ENCODE measurements around the gene DGKZ.
A peak's percentile ranks its signal among the peaks of the same experiment; 100 is the strongest.
"Not testable (repeated sequence)": the region's sequence is repeated elsewhere in the genome, so short reads cannot be mapped to it uniquely, and the experiment has no call there.

DGKZ gene

GRCh38 chr11:46377290-46377689, 30.0 kb downstream of the DGKZ start:
- Histone ChIP-seq H3K4me3 (ENCODE audit: low read depth, low read length) (no peak overlapping the region), H3K9ac (ENCODE audit: low read depth, low read length) (no peak overlapping the region), H3K9me3 (ENCODE audit: control insufficient read depth, insufficient read depth, low read length) (no peaks in the 10 kb centered on the region), H3K27ac (ENCODE audit: low read depth, low read length) (no peak overlapping the region), H3K27me3 (ENCODE audit: control insufficient read depth, insufficient read depth, low read length) (no peaks in the 10 kb centered on the region), H3K4me1 (ENCODE audit: control insufficient read depth, insufficient read depth, low read length) (peaks cover 4% of the 10 kb centered on the region), H3K36me3 (ENCODE audit: control insufficient read depth, insufficient read depth, low read length) (peaks cover 54% of the 10 kb centered on the region)

DNA sequence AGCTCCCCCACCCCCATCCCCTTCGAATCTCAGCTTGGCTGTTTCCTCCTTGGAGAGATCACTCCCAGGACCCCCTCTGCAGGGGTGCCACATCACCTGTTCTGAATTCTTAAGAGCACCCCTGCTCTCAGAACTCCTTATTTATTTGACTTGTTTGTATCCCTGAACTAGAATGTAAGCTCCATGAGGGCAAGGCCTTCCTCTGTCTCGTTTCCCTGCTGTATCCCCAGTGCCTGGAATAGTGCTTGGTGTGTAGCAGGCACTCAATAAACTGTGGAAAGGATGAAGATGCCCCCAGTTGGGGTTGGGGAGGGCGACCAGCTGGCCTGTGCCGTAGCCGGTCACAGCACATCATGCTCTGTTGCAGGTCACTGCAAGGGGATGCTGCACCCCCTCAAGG, 30.6 kb downstream of the DGKZ start:
- Histone ChIP-seq H3K9ac (ENCODE audit: low read depth, low read length) (no peak overlapping the region), H3K9me3 (ENCODE audit: control insufficient read depth, insufficient read depth, low read length) (no peaks in the 10 kb centered on the region), H3K27me3 (ENCODE audit: control insufficient read depth, insufficient read depth, low read length) (no peaks in the 10 kb centered on the region), H3K27ac (ENCODE audit: low read depth, low read length) (no peak overlapping the region), H3K4me3 (ENCODE audit: low read depth, low read length) (no peak overlapping the region), H3K36me3 (ENCODE audit: control insufficient read depth, insufficient read depth, low read length) (peaks cover 49% of the 10 kb centered on the region), H3K4me1 (ENCODE audit: control insufficient read depth, insufficient read depth, low read length) (peaks cover 7% of the 10 kb centered on the region)

DNA sequence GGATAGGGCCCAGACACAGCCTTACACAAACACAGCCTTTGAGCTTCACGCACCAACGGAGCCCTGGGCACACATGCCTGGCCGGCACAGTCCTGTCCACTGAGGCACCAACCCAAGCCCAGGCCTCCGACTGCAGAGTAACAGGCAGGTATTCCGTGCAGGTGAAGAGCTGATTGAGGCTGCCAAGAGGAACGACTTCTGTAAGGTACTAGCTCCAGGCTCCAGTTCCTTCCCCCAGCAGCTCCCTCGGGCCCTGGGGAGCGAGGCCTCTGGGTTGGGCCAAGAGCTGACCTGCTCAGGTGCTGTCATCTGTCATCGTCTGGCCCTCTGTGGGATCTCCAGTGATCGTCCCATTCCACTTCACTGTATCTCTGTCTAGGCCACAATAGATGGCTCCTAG, 31.0 kb downstream of the DGKZ start:
- H3K27me3 ChIP-seq (ENCODE audit: control insufficient read depth, insufficient read depth, low read length) = no peaks in the 10 kb centered on the region
- H3K36me3 ChIP-seq (ENCODE audit: control insufficient read depth, insufficient read depth, low read length) = peaks cover 50% of the 10 kb centered on the region
- H3K4me1 ChIP-seq (ENCODE audit: control insufficient read depth, insufficient read depth, low read length) = peaks cover 12% of the 10 kb centered on the region
- no peak overlapping the region for H3K27ac ChIP-seq (ENCODE audit: low read depth, low read length)
- H3K9ac ChIP-seq (ENCODE audit: low read depth, low read length) = no peak overlapping the region
- H3K9me3 ChIP-seq (ENCODE audit: control insufficient read depth, insufficient read depth, low read length) = no peaks in the 10 kb centered on the region
- H3K4me3 ChIP-seq (ENCODE audit: low read depth, low read length) = no peak overlapping the region

GRCh38 chr11:46378811-46379481, 31.7 kb downstream of the DGKZ start:
- Histone ChIP-seq H3K36me3 (ENCODE audit: control insufficient read depth, insufficient read depth, low read length) (peaks cover 46% of the 10 kb centered on the region), H3K4me3 (ENCODE audit: low read depth, low read length) (no peak overlapping the region; the same call in 1 of the 2 replicates), H3K4me1 (ENCODE audit: control insufficient read depth, insufficient read depth, low read length) (peaks cover 13% of the 10 kb centered on the region), H3K27ac (ENCODE audit: low read depth, low read length) (peak overlapping the region; percentile 70), H3K27me3 (ENCODE audit: control insufficient read depth, insufficient read depth, low read length) (no peaks in the 10 kb centered on the region), H3K9me3 (ENCODE audit: control insufficient read depth, insufficient read depth, low read length) (no peaks in the 10 kb centered on the region), H3K9ac (ENCODE audit: low read depth, low read length) (no peak overlapping the region)

DNA sequence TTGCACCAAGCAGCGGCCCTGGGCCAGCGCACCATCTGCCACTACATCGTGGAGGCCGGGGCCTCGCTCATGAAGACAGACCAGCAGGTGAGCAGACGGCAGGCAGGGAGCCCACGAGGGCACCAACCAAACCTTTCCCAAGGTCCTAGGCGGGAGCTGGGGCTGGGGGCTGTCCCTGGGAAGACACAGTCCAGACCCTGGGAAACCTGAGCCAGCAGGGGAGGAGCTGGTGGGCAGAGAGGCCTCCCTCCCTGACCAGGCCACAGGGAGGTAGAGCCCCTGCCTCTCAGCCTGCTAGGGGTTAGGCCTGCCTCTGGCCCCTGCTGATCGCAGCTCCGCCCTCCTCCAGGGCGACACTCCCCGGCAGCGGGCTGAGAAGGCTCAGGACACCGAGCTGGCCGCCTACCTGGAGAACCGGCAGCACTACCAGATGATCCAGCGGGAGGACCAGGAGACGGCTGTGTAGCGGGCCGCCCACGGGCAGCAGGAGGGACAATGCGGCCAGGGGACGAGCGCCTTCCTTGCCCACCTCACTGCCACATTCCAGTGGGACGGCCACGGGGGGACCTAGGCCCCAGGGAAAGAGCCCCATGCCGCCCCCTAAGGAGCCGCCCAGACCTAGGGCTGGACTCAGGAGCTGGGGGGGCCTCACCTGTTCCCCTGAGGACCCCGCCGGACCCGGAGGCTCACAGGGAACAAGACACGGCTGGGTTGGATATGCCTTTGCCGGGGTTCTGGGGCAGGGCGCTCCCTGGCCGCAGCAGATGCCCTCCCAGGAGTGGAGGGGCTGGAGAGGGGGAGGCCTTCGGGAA, 32.4 kb downstream of the DGKZ start:
- Histone ChIP-seq H3K27ac (ENCODE audit: low read depth, low read length) (peak overlapping the region; percentile 98), H3K4me1 (ENCODE audit: control insufficient read depth, insufficient read depth, low read length) (peaks cover 13% of the 10 kb centered on the region), H3K4me3 (ENCODE audit: low read depth, low read length) (peak overlapping the region; percentile 69; the same call in 1 of the 2 replicates), H3K36me3 (ENCODE audit: control insufficient read depth, insufficient read depth, low read length) (peaks cover 38% of the 10 kb centered on the region)
- H3K9me3 ChIP-seq (ENCODE audit: control insufficient read depth, insufficient read depth, low read length); H3K9ac ChIP-seq (ENCODE audit: low read depth, low read length); H3K27me3 ChIP-seq (ENCODE audit: control insufficient read depth, insufficient read depth, low read length): not testable (repeated sequence)

DNA sequence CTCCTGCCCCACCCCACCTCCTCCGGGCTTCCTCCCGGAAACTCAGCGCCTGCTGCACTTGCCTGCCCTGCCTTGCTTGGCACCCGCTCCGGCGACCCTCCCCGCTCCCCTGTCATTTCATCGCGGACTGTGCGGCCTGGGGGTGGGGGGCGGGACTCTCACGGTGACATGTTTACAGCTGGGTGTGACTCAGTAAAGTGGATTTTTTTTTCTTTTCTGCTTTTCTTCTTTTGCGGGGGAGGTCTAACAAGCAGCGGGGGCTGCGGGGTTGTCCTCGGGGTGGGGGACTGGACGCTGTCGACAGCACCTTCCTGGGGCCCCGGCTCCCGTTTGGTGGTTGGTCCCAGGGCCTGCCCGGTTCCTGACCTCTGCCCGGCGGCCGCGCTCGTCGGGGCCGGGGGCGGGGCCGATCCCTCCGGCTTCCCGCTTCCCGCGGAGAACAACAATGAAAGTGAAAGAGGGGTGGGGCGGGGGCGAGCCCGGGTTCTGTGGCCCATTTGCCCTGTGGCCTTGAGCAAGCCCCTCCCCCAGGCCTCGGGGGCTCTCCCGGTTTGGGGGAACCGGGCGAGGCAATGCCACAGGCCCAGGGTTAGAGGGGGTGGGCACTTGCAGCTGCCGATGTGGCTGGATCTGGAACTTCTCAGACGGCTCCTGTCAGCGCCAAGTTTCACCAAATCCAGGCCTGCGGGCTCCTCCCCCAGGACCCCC, 33.2 kb downstream of the DGKZ start:
- Histone ChIP-seq H3K4me3 (ENCODE audit: low read depth, low read length) (peak overlapping the region; percentile 69), H3K9ac (ENCODE audit: low read depth, low read length) (peak overlapping the region; percentile 73), H3K9me3 (ENCODE audit: control insufficient read depth, insufficient read depth, low read length) (no peaks in the 10 kb centered on the region), H3K4me1 (ENCODE audit: control insufficient read depth, insufficient read depth, low read length) (peaks cover 13% of the 10 kb centered on the region), H3K36me3 (ENCODE audit: control insufficient read depth, insufficient read depth, low read length) (peaks cover 30% of the 10 kb centered on the region), H3K27ac (ENCODE audit: low read depth, low read length) (peak overlapping the region; percentile 98), H3K27me3 (ENCODE audit: control insufficient read depth, insufficient read depth, low read length) (no peaks in the 10 kb centered on the region)

- Histone ChIP-seq H3K27ac (ENCODE audit: low read depth, low read length) (peak within 1 kb of the TSS; percentile 98), H3K27me3 (ENCODE audit: control insufficient read depth, insufficient read depth, low read length) (peaks cover 4% of the 10 kb centered on the region; the same call in 1 of the 2 replicates), H3K4me1 (ENCODE audit: control insufficient read depth, insufficient read depth, low read length) (peaks cover 13% of the 10 kb centered on the region), H3K9ac (ENCODE audit: low read depth, low read length) (peak within 1 kb of the TSS; percentile 83), H3K9me3 (ENCODE audit: control insufficient read depth, insufficient read depth, low read length) (no peaks in the 10 kb centered on the region), H3K36me3 (ENCODE audit: control insufficient read depth, insufficient read depth, low read length) (peaks cover 23% of the 10 kb centered on the region), H3K4me3 (ENCODE audit: low read depth, low read length) (peak within 1 kb of the TSS; percentile 92)
These were observed 34.0 kb downstream of the DGKZ start, which contains the start of gene MDK for GRCh38 chr11:46381048-46381818. MDK (plus strand) TSS chr11:46381669; CDS start chr11:46382058, 389 bp downstream.

DNA sequence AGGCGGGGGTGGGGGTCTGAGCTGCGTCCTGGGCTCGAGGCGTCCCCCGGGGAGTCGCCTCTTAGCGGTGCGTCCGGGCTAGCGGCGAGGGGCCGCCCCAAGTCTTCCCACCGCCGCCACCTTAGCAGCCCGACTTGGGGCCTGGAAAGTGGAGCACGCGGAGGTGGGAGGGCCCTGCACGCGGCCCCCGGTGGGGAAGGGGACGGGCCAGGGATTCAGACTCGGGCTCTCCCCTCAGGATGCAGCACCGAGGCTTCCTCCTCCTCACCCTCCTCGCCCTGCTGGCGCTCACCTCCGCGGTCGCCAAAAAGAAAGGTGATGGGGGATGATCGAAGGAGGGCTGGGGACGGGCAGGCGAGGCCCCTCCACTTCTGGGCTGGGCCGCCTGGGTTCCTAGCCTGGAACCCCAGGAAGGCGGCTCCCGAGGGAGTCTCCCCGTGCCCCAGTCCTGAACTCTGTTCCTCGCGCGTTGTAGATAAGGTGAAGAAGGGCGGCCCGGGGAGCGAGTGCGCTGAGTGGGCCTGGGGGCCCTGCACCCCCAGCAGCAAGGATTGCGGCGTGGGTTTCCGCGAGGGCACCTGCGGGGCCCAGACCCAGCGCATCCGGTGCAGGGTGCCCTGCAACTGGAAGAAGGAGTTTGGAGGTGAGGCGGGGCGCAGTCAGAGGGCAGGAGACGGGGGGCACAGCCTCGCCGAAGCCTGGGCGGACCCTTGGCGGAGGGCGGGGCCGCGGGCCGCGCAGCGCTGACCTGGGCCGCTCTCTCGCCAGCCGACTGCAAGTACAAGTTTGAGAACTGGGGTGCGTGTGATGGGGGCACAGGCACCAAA, 34.8 kb downstream of the DGKZ start:
- peak overlapping the region; percentile 92 for H3K4me3 ChIP-seq (ENCODE audit: low read depth, low read length)
- no peaks in the 10 kb centered on the region for H3K9me3 ChIP-seq (ENCODE audit: control insufficient read depth, insufficient read depth, low read length)
- peak overlapping the region; percentile 83 for H3K9ac ChIP-seq (ENCODE audit: low read depth, low read length)
- peaks cover 7% of the 10 kb centered on the region for H3K27me3 ChIP-seq (ENCODE audit: control insufficient read depth, insufficient read depth, low read length)
- H3K27ac ChIP-seq (ENCODE audit: low read depth, low read length) = peak overlapping the region; percentile 97
- H3K36me3 ChIP-seq (ENCODE audit: control insufficient read depth, insufficient read depth, low read length) = peaks cover 15% of the 10 kb centered on the region; the same call in 1 of the 2 replicates
- H3K4me1 ChIP-seq (ENCODE audit: control insufficient read depth, insufficient read depth, low read length) = peaks cover 13% of the 10 kb centered on the region

DNA sequence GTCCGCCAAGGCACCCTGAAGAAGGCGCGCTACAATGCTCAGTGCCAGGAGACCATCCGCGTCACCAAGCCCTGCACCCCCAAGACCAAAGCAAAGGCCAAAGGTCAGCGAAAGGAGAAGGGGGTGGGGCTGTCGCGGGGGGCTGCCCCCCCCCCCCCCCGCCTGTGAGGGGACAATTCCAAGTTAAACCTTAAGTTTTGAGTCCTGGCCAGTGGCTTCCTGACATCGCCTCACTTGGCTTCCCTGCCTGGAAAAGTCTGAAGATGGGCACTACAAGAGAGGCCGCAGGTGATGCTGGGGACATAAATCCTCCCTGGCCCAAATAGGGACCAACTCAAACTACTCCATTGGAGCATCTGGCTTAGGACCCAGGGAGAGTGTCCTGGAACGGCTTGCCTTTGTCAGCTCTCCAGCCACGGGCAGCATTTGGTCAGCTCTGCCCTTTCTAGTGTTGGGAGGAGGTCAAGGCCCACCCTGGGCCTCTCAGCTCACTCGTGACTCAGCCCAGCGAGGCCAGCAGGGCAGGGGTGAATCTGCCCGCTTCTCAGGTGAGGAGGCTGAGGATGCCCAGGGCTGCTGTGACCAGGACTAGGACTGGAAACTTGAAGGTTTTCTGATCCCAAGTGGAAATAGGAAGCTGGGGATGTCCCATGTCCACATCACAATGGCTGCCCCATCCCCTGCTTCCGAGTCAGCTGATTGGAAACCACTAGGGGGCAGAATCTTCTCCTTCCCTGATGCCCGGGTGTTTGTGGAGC, 35.6 kb downstream of the DGKZ start:
- H3K9ac ChIP-seq (ENCODE audit: low read depth, low read length) = peak overlapping the region; percentile 83; the same call in 1 of the 2 replicates
- H3K27me3 ChIP-seq (ENCODE audit: control insufficient read depth, insufficient read depth, low read length) = peaks cover 15% of the 10 kb centered on the region
- peaks cover 11% of the 10 kb centered on the region; the same call in 1 of the 2 replicates for H3K36me3 ChIP-seq (ENCODE audit: control insufficient read depth, insufficient read depth, low read length)
- peak overlapping the region; percentile 92 for H3K4me3 ChIP-seq (ENCODE audit: low read depth, low read length)
- no peaks in the 10 kb centered on the region for H3K9me3 ChIP-seq (ENCODE audit: control insufficient read depth, insufficient read depth, low read length)
- peak overlapping the region; percentile 97 for H3K27ac ChIP-seq (ENCODE audit: low read depth, low read length)
- peaks cover 13% of the 10 kb centered on the region for H3K4me1 ChIP-seq (ENCODE audit: control insufficient read depth, insufficient read depth, low read length)
